HFFc6 (cell line): ENCODE results near the gene ATP6V1G3. TPM values are rescaled to one million over a fixed set of nuclear protein-coding genes. Genes with fewer than 3 reads are reported as not detected.

Experiments
- DNase-seq: peaks from one replicate; pipeline ENCODE4 v3.0.0-alpha.2; 2018
- H3K27ac Mint-ChIP-seq: 2 replicates; pipeline ENCODE4 v1.8.0; 2020; ENCODE audit warnings: mild to moderate bottlenecking, mixed read lengths
- H3K27me3 Mint-ChIP-seq: 2 replicates; pipeline ENCODE4 v1.8.0; 2021; ENCODE audit warnings: mild to moderate bottlenecking, moderate library complexity, mixed read lengths; ENCODE audit not compliant: insufficient read depth
- H3K36me3 Mint-ChIP-seq: 2 replicates; pipeline ENCODE4 v1.8.0; 2021; ENCODE audit warnings: low read depth, mixed read lengths
- H3K4me1 Mint-ChIP-seq: 2 replicates; pipeline ENCODE4 v1.8.0; 2020; ENCODE audit warnings: low read depth, mixed read lengths
- H3K4me3 Mint-ChIP-seq: 2 replicates; pipeline ENCODE4 v1.8.0; 2020; ENCODE audit warnings: mild to moderate bottlenecking, moderate library complexity, mixed read lengths
- H3K9me3 Mint-ChIP-seq: 2 replicates; pipeline ENCODE4 v1.8.0; 2020; ENCODE audit warnings: mild to moderate bottlenecking, mixed read lengths
- total RNA-seq, 6 experiments: library from RNA; stranded (reverse); fragmentation: NEBNext Ultra II Directional; extraction: Animal tissue kit (Norgen Biotek cat#: 25700); gene quantifications; 2 replicates in 1 of 6; 3 replicates in 5 of 6; pipeline ENCODE4 v1.2.3, GENCODE V29; 2021
- TF ChIP-seq, protein P1 (sequence below): fragments of 200-600 bp; sonication (generic); IDR thresholded peaks from 2 replicates; pipeline ENCODE4 v1.5.0; 2021; ENCODE audit warnings: antibody characterized with exemption, mild to moderate bottlenecking

The ATP6V1G3 gene
- total RNA-seq, 6 experiments from 2014 or later = 0.76 to 1.9 (median 0.95) TPM

DNA sequence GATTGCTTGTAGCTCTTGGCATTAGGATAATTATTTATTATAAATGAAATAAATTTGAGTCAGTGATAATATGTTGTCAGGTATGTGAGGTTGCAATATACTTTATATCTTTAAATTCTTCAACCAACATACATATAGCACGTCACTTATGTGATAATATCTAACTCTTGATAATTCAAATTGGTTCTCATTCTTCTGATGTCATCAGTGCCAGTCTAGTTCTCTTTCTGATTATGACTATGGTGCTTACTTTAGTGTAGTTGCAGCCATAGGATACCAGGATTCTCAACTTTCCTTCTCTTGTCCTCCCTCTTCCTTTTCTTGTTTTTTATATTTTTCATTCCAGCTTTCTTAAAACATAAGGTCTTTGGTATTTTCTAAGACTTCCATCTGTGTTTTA is 34.8 kb upstream of the ATP6V1G3 start:
- peak overlapping the region; percentile 69 for H3K27ac Mint-ChIP-seq

DNA sequence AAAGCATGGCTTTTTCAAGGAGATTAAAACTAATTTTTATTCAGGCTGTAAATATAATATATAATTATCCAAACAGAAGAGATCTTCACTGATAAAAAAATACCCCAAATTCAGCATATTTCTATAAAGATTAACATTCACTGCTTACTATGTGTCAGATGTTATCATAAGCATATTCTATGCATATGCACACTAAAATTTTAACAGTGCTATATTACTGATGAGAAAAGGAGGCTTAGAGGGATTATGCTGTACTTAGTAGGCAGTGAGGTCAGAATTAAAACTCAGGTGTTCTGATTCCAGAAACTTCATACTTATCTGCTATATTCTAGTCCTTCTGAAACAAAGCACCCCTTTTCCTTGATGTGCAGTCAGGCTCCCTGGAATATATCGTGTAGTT is 33.8 kb upstream of the ATP6V1G3 start:
- Mint-ChIP-seq H3K36me3 (peaks cover 22% of the 10 kb centered on the region), H3K4me3 (no peak overlapping the region), H3K9me3 (no peaks in the 10 kb centered on the region), H3K27me3 (no peaks in the 10 kb centered on the region), H3K27ac (no peak overlapping the region), H3K4me1 (peaks cover 52% of the 10 kb centered on the region)
- no peak for DNase-seq
- TF ChIP-seq, protein P1, sequence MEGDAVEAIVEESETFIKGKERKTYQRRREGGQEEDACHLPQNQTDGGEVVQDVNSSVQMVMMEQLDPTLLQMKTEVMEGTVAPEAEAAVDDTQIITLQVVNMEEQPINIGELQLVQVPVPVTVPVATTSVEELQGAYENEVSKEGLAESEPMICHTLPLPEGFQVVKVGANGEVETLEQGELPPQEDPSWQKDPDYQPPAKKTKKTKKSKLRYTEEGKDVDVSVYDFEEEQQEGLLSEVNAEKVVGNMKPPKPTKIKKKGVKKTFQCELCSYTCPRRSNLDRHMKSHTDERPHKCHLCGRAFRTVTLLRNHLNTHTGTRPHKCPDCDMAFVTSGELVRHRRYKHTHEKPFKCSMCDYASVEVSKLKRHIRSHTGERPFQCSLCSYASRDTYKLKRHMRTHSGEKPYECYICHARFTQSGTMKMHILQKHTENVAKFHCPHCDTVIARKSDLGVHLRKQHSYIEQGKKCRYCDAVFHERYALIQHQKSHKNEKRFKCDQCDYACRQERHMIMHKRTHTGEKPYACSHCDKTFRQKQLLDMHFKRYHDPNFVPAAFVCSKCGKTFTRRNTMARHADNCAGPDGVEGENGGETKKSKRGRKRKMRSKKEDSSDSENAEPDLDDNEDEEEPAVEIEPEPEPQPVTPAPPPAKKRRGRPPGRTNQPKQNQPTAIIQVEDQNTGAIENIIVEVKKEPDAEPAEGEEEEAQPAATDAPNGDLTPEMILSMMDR = no peak

More for the DNA sequence above, 34.8 kb upstream of the ATP6V1G3 start:
- Mint-ChIP-seq H3K27me3 (no peaks in the 10 kb centered on the region), H3K4me3 (no peak overlapping the region), H3K36me3 (peaks cover 22% of the 10 kb centered on the region), H3K9me3 (peaks cover 7% of the 10 kb centered on the region), H3K4me1 (peaks cover 52% of the 10 kb centered on the region)
- no peak for DNase-seq
- TF ChIP-seq, protein P1 = no peak

DNA sequence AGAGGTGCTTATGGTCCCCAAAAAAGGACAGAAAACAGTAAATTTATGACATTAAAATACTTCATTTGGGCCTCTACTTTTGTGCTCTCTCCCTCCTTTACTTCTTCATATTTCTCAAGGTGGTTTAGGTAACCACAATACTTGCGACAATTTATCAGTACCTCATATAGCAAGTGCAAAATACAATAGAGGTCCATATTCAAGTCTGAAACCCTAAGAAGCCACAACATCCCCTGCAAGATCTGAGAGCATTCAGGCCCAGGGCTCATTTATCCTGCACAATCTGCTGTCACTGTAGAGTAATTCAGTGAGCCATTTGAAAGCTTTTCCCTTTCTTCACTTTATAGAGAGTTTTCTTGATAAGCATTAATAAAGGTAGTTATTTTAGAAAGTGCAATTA is 24.2 kb upstream of the ATP6V1G3 start:
- peaks cover 32% of the 10 kb centered on the region for H3K4me1 Mint-ChIP-seq
- no peak for DNase-seq
- no peaks in the 10 kb centered on the region for H3K27me3 Mint-ChIP-seq
- no peak overlapping the region for H3K27ac Mint-ChIP-seq
- TF ChIP-seq, protein P1 = no peak
- H3K4me3 Mint-ChIP-seq = no peak overlapping the region
- H3K36me3 Mint-ChIP-seq = peaks cover 16% of the 10 kb centered on the region
- no peaks in the 10 kb centered on the region for H3K9me3 Mint-ChIP-seq

DNA sequence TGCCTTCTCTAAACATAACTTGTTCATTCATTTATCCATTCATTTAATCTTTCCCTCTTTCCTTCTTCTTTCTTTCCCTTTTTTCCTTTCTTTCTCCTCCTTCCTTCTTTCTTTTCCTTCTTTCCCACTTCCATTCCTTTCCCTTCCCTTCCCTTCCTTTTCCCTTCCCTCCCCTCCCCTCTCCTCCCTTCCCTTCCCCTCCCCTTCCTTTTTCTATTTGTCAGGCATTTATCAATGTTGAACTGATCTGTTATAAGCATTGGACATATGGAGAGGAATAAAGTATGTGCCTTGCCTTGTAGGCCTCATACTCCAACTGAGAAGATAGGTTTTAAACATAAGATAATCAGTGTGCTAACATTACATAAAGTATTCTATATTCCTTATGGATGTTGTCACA is 23.7 kb upstream of the ATP6V1G3 start:
- Mint-ChIP-seq H3K4me1 (peaks cover 32% of the 10 kb centered on the region), H3K36me3 (peaks cover 16% of the 10 kb centered on the region), H3K4me3 (no peak overlapping the region), H3K27ac (peak overlapping the region; percentile 50), H3K9me3 (no peaks in the 10 kb centered on the region), H3K27me3 (no peaks in the 10 kb centered on the region)
- TF ChIP-seq, protein P1 = no peak
- no peak for DNase-seq

DNA sequence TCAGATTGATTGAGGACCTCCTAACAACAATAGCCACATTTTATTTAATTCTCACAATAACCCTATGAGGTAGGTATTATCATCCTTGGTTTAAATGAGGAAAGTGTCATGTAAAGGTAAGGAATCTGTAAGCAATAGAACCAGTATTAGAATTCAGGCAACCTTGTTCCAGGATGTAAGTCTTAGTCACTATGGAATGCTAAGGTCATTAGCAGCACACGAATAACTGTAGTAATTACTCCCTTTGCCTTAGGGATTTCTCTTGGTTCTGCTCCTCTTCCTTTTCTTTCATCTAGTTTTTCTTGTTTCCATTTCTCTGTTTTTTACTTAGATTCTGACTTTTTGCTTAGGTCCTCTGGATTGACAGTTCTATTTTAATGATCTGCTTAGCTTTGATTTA is 23.1 kb upstream of the ATP6V1G3 start:
- H3K27me3 Mint-ChIP-seq = no peaks in the 10 kb centered on the region
- TF ChIP-seq, protein P1 = no peak
- H3K27ac Mint-ChIP-seq = peak overlapping the region; percentile 50
- H3K9me3 Mint-ChIP-seq = no peaks in the 10 kb centered on the region
- peaks cover 16% of the 10 kb centered on the region for H3K36me3 Mint-ChIP-seq
- H3K4me3 Mint-ChIP-seq = peak overlapping the region; percentile 3; the same call in 1 of the 2 replicates
- DNase-seq = peak; percentile 13
- H3K4me1 Mint-ChIP-seq = peaks cover 32% of the 10 kb centered on the region

DNA sequence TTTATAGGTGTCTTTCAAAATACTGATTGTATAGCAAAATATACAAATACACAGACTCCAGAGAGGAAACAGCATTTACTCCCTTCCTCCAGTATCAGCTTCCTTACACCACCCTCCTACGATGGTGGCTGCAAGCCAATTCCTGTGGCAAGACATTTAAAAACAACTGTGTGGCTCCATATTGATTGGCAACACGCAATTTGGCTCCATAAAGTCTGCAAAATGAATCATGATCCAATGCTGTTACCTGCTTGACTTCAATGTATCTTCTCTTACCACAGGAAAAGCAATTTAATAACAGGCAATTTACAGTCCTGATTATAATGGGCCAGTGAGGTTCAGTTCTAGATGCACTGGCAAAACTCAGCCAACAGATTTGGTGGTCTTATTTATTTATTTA is 19.7 kb upstream of the ATP6V1G3 start:
- H3K4me3 Mint-ChIP-seq = no peak overlapping the region
- no peaks in the 10 kb centered on the region for H3K36me3 Mint-ChIP-seq
- H3K27me3 Mint-ChIP-seq = no peaks in the 10 kb centered on the region
- H3K27ac Mint-ChIP-seq = no peak overlapping the region
- no peaks in the 10 kb centered on the region for H3K9me3 Mint-ChIP-seq
- TF ChIP-seq, protein P1 = no peak
- no peak for DNase-seq
- H3K4me1 Mint-ChIP-seq = peaks cover 52% of the 10 kb centered on the region
